ENCODE data around the gene DNAL1. TPM values are rescaled to one million over a fixed set of nuclear protein-coding genes. Genes with fewer than 3 reads are reported as not detected.

Gene DNAL1
- total and polyA plus RNA-seq, 9 of the 15 experiments (the other 6 are each of a cell fraction or from before 2014, with no cell fraction given), result 1.6 to 11.7 (median 4.8) TPM

DNA sequence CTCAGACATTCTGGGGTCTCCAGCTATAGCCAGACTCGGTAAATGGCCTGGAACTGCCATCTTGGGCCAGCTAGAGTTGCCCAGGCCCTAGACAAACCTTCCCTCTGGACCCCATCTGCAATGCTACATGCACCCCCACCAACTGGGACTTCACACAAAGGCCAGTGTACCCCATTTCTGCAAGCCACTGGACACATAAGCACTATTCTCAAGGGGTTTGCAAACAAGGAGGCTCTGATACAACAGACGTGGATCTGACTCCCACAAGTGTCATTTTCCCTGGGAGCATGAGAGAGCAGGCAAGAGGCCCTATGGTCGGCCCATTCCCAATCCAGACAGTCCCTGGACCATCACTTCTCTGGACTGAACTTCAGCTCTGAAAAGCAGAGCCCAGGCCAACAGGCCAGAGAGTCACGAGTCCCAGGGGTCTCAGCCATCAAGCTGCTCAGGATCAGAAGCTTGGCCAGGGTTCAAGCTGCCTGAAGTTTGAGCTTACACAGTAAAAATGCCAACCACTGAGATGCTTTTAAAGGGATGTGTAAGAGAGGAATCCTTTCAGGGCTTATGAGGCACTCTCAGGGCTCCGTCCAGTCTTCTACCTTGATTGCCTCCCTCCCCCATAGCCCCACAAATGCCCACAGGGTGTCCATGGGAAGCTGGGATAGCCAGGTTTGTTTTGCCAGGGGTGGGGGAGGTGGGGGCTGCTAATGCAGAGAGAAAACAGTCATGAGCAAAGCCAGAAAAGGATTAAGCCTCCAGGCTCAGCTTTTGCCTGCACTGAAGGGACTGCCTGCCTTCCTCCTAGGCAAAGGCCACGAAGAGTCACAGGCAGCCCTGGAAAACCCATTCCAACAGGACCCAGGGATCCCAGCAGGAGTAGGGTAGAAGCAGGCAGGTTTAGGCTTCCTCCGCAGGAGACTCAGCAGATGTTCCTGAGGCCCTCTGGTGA lies 101.1 kb downstream of the DNAL1 start:
- Histone ChIP-seq H3K4me1 (replicated peaks in 1 of 2; ENCODE audit: control insufficient read depth in 2 of 2, insufficient read depth in 2 of 2, low read length in 2 of 2) (peaks cover 69 to 78% of the 10 kb centered on the region in 2 experiments), H3K27me3 (ENCODE audit: control insufficient read depth in 2 of 2, insufficient read depth in 2 of 2, low read length in 2 of 2) (no peaks in the 10 kb centered on the region), H3K9me1 (ENCODE audit: control insufficient read depth, insufficient read depth, low read length) (no peaks in the 10 kb centered on the region), H2AFZ (ENCODE audit: low read depth, low read length) (no peak overlapping the region), H4K20me1 (replicated peaks; ENCODE audit: control insufficient read depth, insufficient read depth, low read length) (peaks cover 11% of the 10 kb centered on the region), H3K9me3 (replicated peaks; ENCODE audit: control insufficient read depth, insufficient read depth, low read depth, low read length) (no peaks in the 10 kb centered on the region), H3K27ac (ENCODE audit: extremely low read depth, low read depth, low read length) (peak overlapping the region; percentile 36; the same call in 2 of the 3 replicates), H3K36me3 (ENCODE audit: control insufficient read depth, insufficient read depth, low read length) (peaks cover 34% of the 10 kb centered on the region; the same call in 2 of the 3 replicates), H3K4me3 (no peak overlapping the region), H3K79me2 (ENCODE audit: control insufficient read depth, insufficient read depth, low read length) (peaks cover 100% of the 10 kb centered on the region), H3K9ac (ENCODE audit: insufficient read depth in 1 of 2, low read depth in 2 of 2, low read length in 2 of 2) (peak overlapping the region in 1 of 2 experiments; percentile 85; a peak in 1 of 4 replicates), H3K4me2 (ENCODE audit: insufficient read depth, low read length) (no peak overlapping the region)
- BruUV-seq (replicated peaks), result no TSS peak
- no peak for ATAC-seq
- intact Hi-C loops (cut with micrococcal nuclease) (no loop called here), in situ Hi-C loops (cut with MboI) (no loop called here)
- 76% methylated on average over 5 of the region's 7 CpGs for WGBS (ENCODE audit: insufficient coverage, low coverage, missing lambda C conversion rate)
- no peak for DNase-seq (ENCODE audit: extremely low read depth in 1 of 4, low spot score in 3 of 4)
- POLR2A ChIA-PET, result interaction anchor here (0.6 to 6.8 kb wide), 4 partner anchors 8 to 112 kb away, joined by 3 to 80 read pairs (median 6); no protein-coding TSS in a partner anchor
- no peak for FAIRE-seq
- no peak for TF ChIP-seq ZNF24 (IDR thresholded peaks at IDR 0.05)
- TF ChIP-seq MAFF (IDR thresholded peaks at IDR 0.05; ENCODE audit: low read length), result no peak
- TF ChIP-seq ZNF583 (CRISPR knock-in tag; IDR thresholded peaks at IDR 0.05), result no peak
- TF ChIP-seq RFX7 (CRISPR knock-in tag; IDR thresholded peaks at IDR 0.05), result no peak
- no peak for TF ChIP-seq SLC30A9 (CRISPR knock-in tag; IDR thresholded peaks at IDR 0.05)
- no peak for TF ChIP-seq ZBTB17 (CRISPR knock-in tag; IDR thresholded peaks at IDR 0.05)
- TF ChIP-seq TEAD4 (IDR thresholded peaks at IDR 0.05; ENCODE audit: low read length), result no peak
- TF ChIP-seq TEAD4 (CRISPR knock-in tag; IDR thresholded peaks at IDR 0.05; ENCODE audit: borderline replicate concordance), result no peak
- TF ChIP-seq ZNF696 (CRISPR knock-in tag; conservative IDR thresholded peaks at IDR 0.05), result no peak
- CTCF ChIA-PET (ENCODE audit: low intra/inter-chr PET ratio), result no interaction called here

All from K562 (cell line).